ENCODE measurements around the gene NRXN3. TPM values are rescaled to one million over a fixed set of nuclear protein-coding genes. Genes with fewer than 3 reads are reported as not detected.

The NRXN3 gene
- total and polyA plus RNA-seq, 4 donors = 0.07 to 1.2 (median 0.23) TPM

GRCh38 chr14:78498062-78498595, 328.0 kb downstream of the NRXN3 start (continued):
- TF ChIP-seq ZBTB33 (IDR thresholded peaks at IDR 0.05) = no peak
- no peak for TF ChIP-seq HNF4G (IDR thresholded peaks at IDR 0.05)

GRCh38 chr14:78501909-78502308, 331.7 kb downstream of the NRXN3 start:
- no peak for DNase-seq (ENCODE audit: low spot score)

More at GRCh38 chr14:78501909-78502308, 331.7 kb downstream of the NRXN3 start:
- no peak for TF ChIP-seq YY1 (IDR thresholded peaks at IDR 0.05)
- no peak for TF ChIP-seq JUND (IDR thresholded peaks at IDR 0.05)
- TF ChIP-seq MAX (IDR thresholded peaks at IDR 0.05) = no peak
- no peak for TF ChIP-seq FOXA2 (IDR thresholded peaks at IDR 0.05)
- no peak for TF ChIP-seq REST (IDR thresholded peaks at IDR 0.05)
- TF ChIP-seq TAF1 (conservative IDR thresholded peaks at IDR 0.05) = no peak
- TF ChIP-seq RAD21 (IDR thresholded peaks at IDR 0.05) = no peak
- TF ChIP-seq FOXA1 (IDR thresholded peaks at IDR 0.05) = no peak
- TF ChIP-seq HNF4A (conservative IDR thresholded peaks at IDR 0.05) = no peak
- no peak for TF ChIP-seq HNF4G (IDR thresholded peaks at IDR 0.05)
- TF ChIP-seq ZBTB33 (IDR thresholded peaks at IDR 0.05) = no peak
- no peak for TF ChIP-seq SP1 (IDR thresholded peaks at IDR 0.05)
- TF ChIP-seq RXRA (IDR thresholded peaks at IDR 0.05) = no peak
- no peak for TF ChIP-seq EGR1 (IDR thresholded peaks at IDR 0.05; ENCODE audit: low read depth in 2 of 2)
- Histone ChIP-seq H3K9me3 (ENCODE audit: control insufficient read depth in 4 of 4, low read length in 3 of 4) (peaks cover 0 to 5% (median 0%) of the 10 kb centered on the region in 4 donors), H3K27ac (ENCODE audit: low read depth in 1 of 2, low read length in 2 of 2) (no peak overlapping the region), H3K27me3 (ENCODE audit: control insufficient read depth in 4 of 4, insufficient read depth in 4 of 4, low read length in 3 of 4) (peaks cover 0 to 2% (median 0%) of the 10 kb centered on the region in 4 donors), H3K4me1 (ENCODE audit: control insufficient read depth in 4 of 4, insufficient read depth in 4 of 4, low read length in 3 of 4) (no peaks in the 10 kb centered on the region), H3K36me3 (ENCODE audit: control insufficient read depth in 4 of 4, insufficient read depth in 3 of 4, low read depth in 1 of 4, low read length in 3 of 4) (no peaks in the 10 kb centered on the region), H3K9ac (ENCODE audit: low read depth in 1 of 2, low read length in 2 of 2) (no peak overlapping the region), H3K4me3 (ENCODE audit: low read depth in 1 of 3, low read length in 3 of 3) (no peak overlapping the region)
- 70% methylated on average over 4 of the region's 4 CpGs for WGBS
